IPS-11a (cell line): ENCODE data around the gene ZNF205.

Source experiments
- H3K4me3 ChIP-seq: one replicate; pipeline ENCODE4 v1.5.1; 2013; ENCODE audit warnings: low read depth, low read length, control low read depth

The ZNF205 gene

GRCh38 chr16:3101018-3101840 is 11.2 kb upstream of the ZNF205 start:
- no peak overlapping the region for H3K4me3 ChIP-seq

DNA sequence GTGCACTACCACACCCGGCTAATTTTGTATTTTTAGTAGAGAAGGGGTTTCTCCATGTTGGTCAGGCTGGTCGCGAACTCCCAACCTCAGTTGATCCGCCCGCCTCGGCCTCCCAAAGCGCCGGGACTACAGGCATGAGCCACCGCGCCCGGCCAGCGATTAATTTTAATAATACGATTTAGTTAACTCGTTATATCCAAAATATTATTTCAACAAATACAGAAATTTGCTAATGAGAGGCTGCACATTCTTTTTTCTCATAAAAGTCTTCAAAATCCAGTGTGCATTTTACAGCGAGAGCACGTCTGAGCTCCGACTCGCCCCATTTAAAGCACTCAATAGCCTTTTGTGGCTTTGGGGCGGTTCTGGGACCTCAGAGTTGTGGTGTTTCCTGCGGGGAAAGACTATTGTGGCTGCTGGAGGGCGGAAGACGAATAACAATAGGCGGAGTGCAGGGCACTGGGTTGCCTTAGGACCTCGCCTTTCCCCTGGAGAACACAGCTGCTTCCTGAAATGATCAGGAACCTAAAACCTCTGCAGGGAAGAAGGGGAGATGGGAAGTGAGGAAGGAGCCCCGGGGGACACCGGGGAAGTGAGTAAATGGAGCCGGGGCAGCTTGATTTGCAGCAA is 10.4 kb upstream of the ZNF205 start:
- H3K4me3 ChIP-seq = no peak overlapping the region

GRCh38 chr16:3106205-3106928 is 6.0 kb upstream of the ZNF205 start:
- H3K4me3 ChIP-seq = peak overlapping the region; percentile 46

GRCh38 chr16:3112881-3113574 is 642 bp downstream of the ZNF205 start:
- peak overlapping the region; percentile 65 for H3K4me3 ChIP-seq

GRCh38 chr16:3113765-3114479 is 1.5 kb downstream of the ZNF205 start:
- no peak overlapping the region for H3K4me3 ChIP-seq

- no peak overlapping the region for H3K4me3 ChIP-seq
These were observed 2.6 kb downstream of the ZNF205 start for GRCh38 chr16:3115003-3115402.

DNA sequence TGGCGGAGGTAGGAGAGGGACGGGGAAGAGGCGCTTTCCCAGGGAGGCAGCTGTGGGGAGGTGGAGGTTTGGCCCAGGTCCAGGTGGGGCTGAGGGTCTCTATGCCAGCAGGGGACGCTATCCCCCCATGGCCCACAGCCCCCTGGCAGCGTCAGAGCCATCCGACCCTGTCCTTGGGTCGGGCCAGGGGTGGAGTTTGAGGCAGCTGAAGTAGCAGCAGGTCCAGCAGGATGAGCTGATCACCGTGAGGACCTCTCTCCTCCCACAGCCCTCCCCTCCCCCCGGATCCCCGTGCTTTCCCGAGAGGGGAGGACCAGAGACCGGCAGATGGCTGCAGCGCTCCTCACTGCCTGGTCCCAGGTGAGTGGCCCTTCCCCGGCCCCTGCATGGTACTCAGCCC is 3.2 kb downstream of the ZNF205 start:
- H3K4me3 ChIP-seq = no peak overlapping the region

DNA sequence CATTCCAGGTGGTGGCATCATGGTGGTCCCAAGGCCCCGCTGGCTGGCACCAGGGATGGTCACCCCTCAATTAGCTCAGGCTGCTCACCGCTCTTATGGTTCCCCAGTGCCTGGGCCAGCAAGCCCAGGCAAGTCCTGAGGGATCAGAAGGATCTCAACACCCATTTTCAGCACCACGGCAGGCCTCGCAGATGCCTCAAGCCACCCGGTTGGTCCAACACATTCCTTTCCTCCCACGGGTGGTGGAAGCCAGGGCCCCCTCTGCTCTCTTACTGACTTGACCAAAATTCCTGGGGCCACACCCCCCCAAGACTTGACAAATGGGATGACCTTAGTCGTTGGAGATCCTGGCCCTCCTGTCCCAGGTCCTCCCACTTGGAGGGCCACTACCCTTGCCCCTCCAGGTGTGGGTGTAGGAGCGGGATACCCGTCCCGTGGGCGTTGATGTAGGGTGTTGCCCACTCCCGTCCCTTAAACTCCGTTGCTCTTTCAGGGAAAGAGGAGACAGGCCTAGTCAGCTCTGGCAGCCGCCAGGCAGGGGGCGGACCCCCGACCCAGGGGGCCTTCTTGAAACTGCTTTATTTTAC is 5.9 kb downstream of the ZNF205 start:
- H3K4me3 ChIP-seq = no peak overlapping the region

DNA sequence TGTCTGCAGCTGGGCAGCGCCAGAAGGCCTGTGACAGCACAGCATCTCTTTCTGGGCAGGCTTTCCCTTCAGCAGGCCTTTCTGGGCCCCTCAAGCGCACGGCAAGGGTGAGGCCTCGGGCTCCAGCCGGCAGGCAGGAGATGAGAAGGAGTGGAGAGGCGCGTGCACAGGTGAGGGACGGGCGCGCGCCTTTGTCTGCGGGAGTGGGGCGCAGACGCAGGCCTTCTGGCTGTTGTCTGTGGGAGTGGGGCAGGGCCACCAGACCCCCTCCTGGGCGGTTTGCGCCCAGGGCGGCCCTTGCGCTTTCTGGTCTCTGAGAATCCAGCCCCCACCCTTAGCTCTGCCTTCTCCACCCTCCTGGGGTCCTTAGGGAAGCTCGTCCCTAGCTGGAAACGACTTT is 6.5 kb downstream of the ZNF205 start:
- no peak overlapping the region for H3K4me3 ChIP-seq

DNA sequence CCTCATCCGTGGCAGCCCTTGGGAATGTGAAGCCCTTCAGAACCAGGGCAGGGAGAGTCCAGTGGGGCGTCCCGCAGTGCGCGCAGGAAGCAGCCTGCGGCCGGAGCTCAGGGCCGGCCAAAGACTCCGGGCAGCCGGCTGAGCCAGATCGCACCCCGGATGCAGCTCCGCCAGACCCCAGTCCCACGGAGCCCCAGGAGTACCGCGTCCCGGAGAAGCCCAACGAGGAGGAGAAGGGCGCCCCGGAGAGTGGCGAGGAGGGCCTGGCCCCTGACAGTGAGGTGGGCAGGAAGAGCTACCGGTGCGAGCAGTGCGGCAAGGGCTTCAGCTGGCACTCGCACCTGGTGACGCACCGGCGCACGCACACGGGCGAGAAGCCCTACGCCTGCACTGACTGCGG is 6.9 kb downstream of the ZNF205 start:
- no peak overlapping the region for H3K4me3 ChIP-seq

- H3K4me3 ChIP-seq = no peak overlapping the region
These were observed 7.5 kb downstream of the ZNF205 start for GRCh38 chr16:3119701-3120408.

- no peak overlapping the region for H3K4me3 ChIP-seq
These were observed 8.0 kb downstream of the ZNF205 start for GRCh38 chr16:3120435-3120834.

DNA sequence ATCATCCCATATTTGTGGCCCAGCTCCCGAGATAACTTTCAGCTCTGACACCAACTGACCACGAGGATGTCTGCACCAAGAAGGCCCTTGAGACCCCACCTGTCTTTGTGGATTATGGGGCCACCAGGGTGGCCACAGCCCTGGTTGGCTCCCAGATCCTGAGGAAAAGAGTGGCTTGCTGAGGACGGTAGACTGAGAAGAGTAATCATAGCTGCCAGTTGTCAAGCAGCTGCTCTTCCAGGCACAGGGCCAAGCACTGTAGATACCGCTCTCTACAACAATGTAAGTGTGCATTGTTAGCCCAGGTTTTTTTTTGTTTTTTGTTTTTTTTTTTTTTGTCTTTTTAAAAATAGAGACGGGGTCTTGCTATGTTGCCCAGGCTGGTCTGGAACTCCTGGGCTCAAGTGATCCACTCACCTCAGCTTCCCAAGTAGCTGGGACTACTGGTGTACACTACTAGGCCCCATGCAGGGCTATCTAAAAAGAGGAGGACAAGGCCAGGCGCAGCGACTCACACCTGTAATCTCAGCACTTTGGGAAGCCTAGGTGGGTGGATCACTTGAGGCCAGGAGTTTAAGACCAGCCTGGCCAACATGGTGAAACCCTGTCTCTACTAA is 9.6 kb downstream of the ZNF205 start:
- H3K4me3 ChIP-seq = no peak overlapping the region

GRCh38 chr16:3122926-3123570 is 10.7 kb downstream of the ZNF205 start:
- no peak overlapping the region for H3K4me3 ChIP-seq

DNA sequence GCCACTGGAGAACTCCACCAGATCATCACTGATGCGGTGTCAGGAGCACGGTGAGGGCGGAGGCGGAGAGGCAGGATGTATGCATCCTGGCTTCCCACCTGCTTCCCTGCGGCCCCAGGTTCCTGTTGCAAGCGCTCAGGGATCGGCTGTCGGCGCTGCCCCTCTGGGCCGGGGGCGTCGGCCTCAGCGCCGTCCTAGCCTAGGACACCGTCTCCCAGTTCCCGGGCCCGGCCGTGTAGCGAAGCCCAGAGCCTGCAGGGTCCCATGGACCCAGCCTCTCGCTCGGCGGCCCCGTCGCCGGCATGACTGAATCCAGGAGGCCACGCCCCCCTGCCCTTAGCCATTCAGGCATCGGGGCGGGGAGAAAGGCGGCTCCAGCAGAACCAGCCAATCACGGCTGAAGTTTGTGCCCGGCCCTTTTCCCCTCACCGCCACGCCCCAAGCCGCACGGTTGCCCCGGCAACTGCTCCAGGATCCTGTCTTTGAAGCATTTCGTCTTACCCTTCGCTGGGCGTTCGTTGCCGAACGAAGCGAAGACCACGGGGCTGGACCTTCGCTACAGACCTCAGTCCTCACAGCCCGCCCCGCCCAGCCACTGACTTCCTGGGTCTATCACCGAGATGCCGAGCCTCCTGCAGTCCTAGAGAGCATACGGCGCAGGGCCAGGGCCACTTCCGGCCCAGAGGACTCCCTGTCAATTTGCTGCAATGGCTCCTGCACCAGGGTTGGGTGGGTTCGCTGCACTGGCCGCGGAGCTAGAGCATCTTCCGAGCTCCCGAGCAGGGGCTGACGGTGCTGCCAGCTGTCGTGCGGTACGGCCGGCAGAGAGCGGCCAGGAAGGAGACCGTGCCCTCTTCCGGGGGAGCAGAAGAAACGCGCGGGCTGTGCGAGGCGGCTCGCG is 11.8 kb downstream of the ZNF205 start:
- peak overlapping the region; percentile 65 for H3K4me3 ChIP-seq

- no peak overlapping the region for H3K4me3 ChIP-seq
These were observed 15.4 kb downstream of the ZNF205 start for GRCh38 chr16:3127745-3128144.
